ENCODE results near the gene GSX1. TPM values are rescaled to one million over a fixed set of nuclear protein-coding genes. Genes with fewer than 3 reads are reported as not detected.

Gene GSX1
- total RNA-seq, 1 experiment from 2014 or later = not detected

DNA sequence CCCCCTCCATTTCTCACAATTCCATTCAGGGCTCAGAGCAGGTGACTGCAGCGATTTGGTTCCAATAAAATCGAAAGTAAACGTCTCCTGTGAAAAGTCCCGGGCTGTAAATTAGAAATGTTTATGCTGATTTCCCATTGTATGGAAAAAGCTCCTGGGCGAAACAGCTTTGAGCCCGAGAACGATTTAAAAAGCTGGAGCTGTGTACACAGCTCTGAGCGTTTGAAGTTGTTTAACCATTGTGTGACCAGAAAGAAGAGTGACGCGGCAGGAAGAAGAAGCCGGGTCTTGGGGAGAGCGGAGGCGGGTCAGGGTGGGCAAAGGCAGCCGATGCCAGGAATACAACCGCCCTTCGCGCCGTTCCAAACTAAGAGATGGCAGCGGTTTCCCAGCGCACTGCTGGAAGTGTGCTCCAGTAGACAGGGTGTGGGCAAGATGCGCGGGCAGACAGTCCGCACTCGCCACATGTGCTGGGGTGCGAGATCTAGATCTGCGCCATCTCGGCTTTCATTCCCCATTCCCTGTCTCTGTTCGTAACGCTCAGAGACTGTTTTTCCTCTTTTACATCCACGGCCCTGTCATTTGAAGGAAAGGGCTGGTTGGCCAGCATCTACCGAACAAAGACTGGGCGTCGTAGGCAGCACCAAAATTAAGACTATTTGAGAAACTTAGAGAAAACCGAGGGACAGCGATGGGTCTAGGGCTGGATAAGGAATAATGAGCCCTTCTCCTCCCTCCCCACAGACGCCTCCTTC is 960 bp upstream of the GSX1 start:
- intact Hi-C loops (cut with micrococcal nuclease) = no loop called here
- ATAC-seq = no peak
- RAD21 ChIA-PET (ENCODE audit: low non-redundant PET in 1 of 2, low total read pairs in 2 of 2, uncharacterized antibody in 2 of 2, unreplicated experiment in 2 of 2) = no interaction called here

DNA sequence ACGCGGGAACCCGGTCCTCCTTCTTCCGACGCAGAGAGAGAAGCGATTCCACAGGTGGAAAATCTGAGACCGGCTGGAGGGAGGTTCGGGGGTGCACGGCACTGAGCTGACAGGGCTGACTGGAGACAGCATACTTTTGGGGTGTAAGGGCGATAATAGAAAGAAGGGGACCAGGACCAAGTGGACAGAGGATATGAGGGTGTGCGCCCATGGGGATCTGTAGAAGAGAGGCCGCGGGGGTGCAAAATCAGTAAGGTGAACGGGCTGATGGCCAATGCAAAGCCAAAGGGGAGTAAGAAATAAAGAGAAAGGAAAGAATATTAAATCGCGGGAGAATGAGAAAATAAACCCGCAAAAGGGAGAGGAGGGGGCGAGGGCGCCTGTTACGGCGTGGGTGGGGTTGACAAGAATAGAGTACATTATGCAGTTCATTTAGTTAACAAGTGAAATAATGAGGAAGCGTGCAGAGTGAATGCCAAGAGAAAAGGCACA is 336 bp upstream of the GSX1 start:
- no TSS peak for BruUV-seq (replicated peaks)
- ChIA-PET POLR2A (no interaction called here), RAD21 (ENCODE audit: low non-redundant PET in 1 of 2, low total read pairs in 2 of 2, uncharacterized antibody in 2 of 2, unreplicated experiment in 2 of 2) (no interaction called here), CTCF (no interaction called here)
- DNase-seq (ENCODE audit: low read depth, low spot score) = no peak
- Histone ChIP-seq H3K4me2 (ENCODE audit: low read length) (no peak overlapping the region), H3K27me3 (ENCODE audit: insufficient read depth, low read length) (no peaks in the 10 kb centered on the region), H3K9me2 (ENCODE audit: insufficient read depth) (no peaks in the 10 kb centered on the region), H3K9me3 (ENCODE audit: control insufficient read depth in 1 of 2, insufficient read depth in 1 of 2, low read depth in 1 of 2, low read length in 2 of 2) (no peaks in the 10 kb centered on the region), H3K36me3 (ENCODE audit: control insufficient read depth in 1 of 2, insufficient read depth in 2 of 2, low read length in 2 of 2) (no peaks in the 10 kb centered on the region), H2AFZ (ENCODE audit: low read depth, low read length, poor library complexity, severe bottlenecking) (no peak overlapping the region), H3K27ac (ENCODE audit: low read depth, low read length) (no peak overlapping the region), H3K9ac (ENCODE audit: low read length) (no peak overlapping the region), H3K79me2 (ENCODE audit: insufficient read depth, low read length) (no peaks in the 10 kb centered on the region), H3K4me1 (ENCODE audit: control insufficient read depth in 1 of 2, insufficient read depth in 2 of 2, low read length in 2 of 2) (peaks cover 0 to 5% of the 10 kb centered on the region in 2 experiments; a peak in 1 of 4 replicates), H3K4me3 (replicated peaks in 1 of 2; ENCODE audit: low read depth in 1 of 2, low read length in 2 of 2) (no peak overlapping the region), H4K20me1 (ENCODE audit: insufficient read depth) (no peaks in the 10 kb centered on the region)
- ATAC-seq = no peak
- intact Hi-C loops (cut with micrococcal nuclease) = no loop called here
- TF ChIP-seq POLR2AphosphoS5 (IDR thresholded peaks at IDR 0.05; ENCODE audit: low read depth, low read length) (no peak), CEBPB (IDR thresholded peaks at IDR 0.05; ENCODE audit: low read depth) (no peak), RAD21 (IDR thresholded peaks at IDR 0.05; ENCODE audit: low read depth) (no peak), SRF (IDR thresholded peaks at IDR 0.05; ENCODE audit: low read depth) (no peak), ZNF274 (IDR thresholded peaks at IDR 0.05; ENCODE audit: low read depth, low read length) (no peak), FOSL1 (IDR thresholded peaks at IDR 0.05; ENCODE audit: low read depth) (no peak), SP1 (IDR thresholded peaks at IDR 0.05; ENCODE audit: low read depth) (no peak), ZFX (IDR thresholded peaks at IDR 0.05) (no peak), JUND (IDR thresholded peaks at IDR 0.05) (no peak), SIN3A (IDR thresholded peaks at IDR 0.05; ENCODE audit: low read depth) (no peak), TCF7L2 (IDR thresholded peaks at IDR 0.05; ENCODE audit: borderline replicate concordance, extremely low read depth, insufficient read depth, insufficient read length) (no peak), CBX3 (IDR thresholded peaks at IDR 0.05; ENCODE audit: low read depth) (no peak)
- TF ChIP-seq, protein P1, sequence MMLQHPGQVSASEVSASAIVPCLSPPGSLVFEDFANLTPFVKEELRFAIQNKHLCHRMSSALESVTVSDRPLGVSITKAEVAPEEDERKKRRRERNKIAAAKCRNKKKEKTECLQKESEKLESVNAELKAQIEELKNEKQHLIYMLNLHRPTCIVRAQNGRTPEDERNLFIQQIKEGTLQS (IDR thresholded peaks at IDR 0.05) = no peak
- TF ChIP-seq, protein P2, sequence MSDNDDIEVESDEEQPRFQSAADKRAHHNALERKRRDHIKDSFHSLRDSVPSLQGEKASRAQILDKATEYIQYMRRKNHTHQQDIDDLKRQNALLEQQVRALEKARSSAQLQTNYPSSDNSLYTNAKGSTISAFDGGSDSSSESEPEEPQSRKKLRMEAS (IDR thresholded peaks at IDR 0.05) = no peak

More for the DNA sequence above, 960 bp upstream of the GSX1 start:
- no peak overlapping the region for H2AFZ ChIP-seq (ENCODE audit: low read depth, low read length, poor library complexity, severe bottlenecking)
- H3K9me3 ChIP-seq (ENCODE audit: control insufficient read depth in 1 of 2, insufficient read depth in 1 of 2, low read depth in 1 of 2, low read length in 2 of 2) = no peaks in the 10 kb centered on the region
- no peaks in the 10 kb centered on the region for H3K36me3 ChIP-seq (ENCODE audit: control insufficient read depth in 1 of 2, insufficient read depth in 2 of 2, low read length in 2 of 2)
- H3K27me3 ChIP-seq (ENCODE audit: insufficient read depth, low read length) = no peaks in the 10 kb centered on the region
- BruUV-seq (replicated peaks) = no TSS peak
- H3K79me2 ChIP-seq (ENCODE audit: insufficient read depth, low read length) = no peaks in the 10 kb centered on the region
- POLR2A ChIA-PET = no interaction called here
- no peak for DNase-seq (ENCODE audit: low read depth, low spot score)
- H3K4me3 ChIP-seq (replicated peaks in 1 of 2; ENCODE audit: low read depth in 1 of 2, low read length in 2 of 2) = no peak overlapping the region
- H3K9ac ChIP-seq (ENCODE audit: low read length) = no peak overlapping the region
- H3K4me1 ChIP-seq (ENCODE audit: control insufficient read depth in 1 of 2, insufficient read depth in 2 of 2, low read length in 2 of 2) = peaks cover 0 to 5% of the 10 kb centered on the region in 2 experiments; a peak in 1 of 4 replicates
- H3K9me2 ChIP-seq (ENCODE audit: insufficient read depth) = no peaks in the 10 kb centered on the region
- no peak overlapping the region for H3K27ac ChIP-seq (ENCODE audit: low read depth, low read length)
- CTCF ChIA-PET = interaction anchor here (0.6 to 1.0 kb wide), 2 partner anchors 35 to 126 kb away, joined by 3 read pairs; no protein-coding TSS in a partner anchor
- H3K4me2 ChIP-seq (ENCODE audit: low read length) = no peak overlapping the region
- TF ChIP-seq CEBPB (IDR thresholded peaks at IDR 0.05; ENCODE audit: low read depth) (no peak), RAD21 (IDR thresholded peaks at IDR 0.05; ENCODE audit: low read depth) (no peak), EGR1 (IDR thresholded peaks at IDR 0.05; ENCODE audit: low read depth) (no peak), CBX3 (IDR thresholded peaks at IDR 0.05; ENCODE audit: low read depth) (no peak), ZNF274 (IDR thresholded peaks at IDR 0.05; ENCODE audit: low read depth, low read length) (no peak)
- TF ChIP-seq, protein P3, sequence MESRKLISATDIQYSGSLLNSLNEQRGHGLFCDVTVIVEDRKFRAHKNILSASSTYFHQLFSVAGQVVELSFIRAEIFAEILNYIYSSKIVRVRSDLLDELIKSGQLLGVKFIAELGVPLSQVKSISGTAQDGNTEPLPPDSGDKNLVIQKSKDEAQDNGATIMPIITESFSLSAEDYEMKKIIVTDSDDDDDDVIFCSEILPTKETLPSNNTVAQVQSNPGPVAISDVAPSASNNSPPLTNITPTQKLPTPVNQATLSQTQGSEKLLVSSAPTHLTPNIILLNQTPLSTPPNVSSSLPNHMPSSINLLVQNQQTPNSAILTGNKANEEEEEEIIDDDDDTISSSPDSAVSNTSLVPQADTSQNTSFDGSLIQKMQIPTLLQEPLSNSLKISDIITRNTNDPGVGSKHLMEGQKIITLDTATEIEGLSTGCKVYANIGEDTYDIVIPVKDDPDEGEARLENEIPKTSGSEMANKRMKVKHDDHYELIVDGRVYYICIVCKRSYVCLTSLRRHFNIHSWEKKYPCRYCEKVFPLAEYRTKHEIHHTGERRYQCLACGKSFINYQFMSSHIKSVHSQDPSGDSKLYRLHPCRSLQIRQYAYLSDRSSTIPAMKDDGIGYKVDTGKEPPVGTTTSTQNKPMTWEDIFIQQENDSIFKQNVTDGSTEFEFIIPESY (IDR thresholded peaks at IDR 0.05; ENCODE audit: extremely low read depth, insufficient replicate concordance, low read length) = no peak
- H4K20me1 ChIP-seq (ENCODE audit: insufficient read depth) = no peaks in the 10 kb centered on the region
